LNCAP (cell line): ENCODE data around the gene ABHD16B.

Source experiments
- CTCF ChIP-seq: fragments of 450-650 bp; IDR thresholded peaks from 2 replicates; pipeline ENCODE4 v1.5.1; 2017; ENCODE audit warnings: mild to moderate bottlenecking

ABHD16B gene

GRCh38 chr20:63868264-63868663, 7.0 kb downstream of the ABHD16B start:
- TF ChIP-seq CTCF = no peak

DNA sequence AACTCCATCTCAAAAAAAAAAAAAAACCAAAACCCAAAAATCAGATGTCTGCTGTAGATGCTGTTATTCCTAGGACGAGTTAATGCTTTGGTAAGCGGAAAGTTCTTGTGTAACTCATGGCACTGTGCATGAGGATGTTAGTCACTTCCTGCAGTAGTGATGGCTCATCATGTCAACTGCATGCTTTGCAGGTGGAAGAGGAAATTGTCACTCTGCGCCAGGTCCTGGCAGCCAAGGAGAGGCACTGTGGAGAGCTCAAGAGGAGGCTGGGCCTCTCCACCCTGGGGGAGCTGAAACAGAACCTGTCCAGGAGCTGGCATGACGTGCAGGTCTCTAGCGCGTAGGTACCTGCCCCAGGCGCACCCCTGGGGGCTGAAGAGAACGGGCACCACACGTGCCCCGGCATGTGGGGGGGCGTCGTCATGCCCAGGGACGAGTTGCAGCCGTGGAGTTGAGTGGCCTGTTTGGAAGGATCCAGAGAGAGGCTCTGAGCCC, 12.2 kb downstream of the ABHD16B start:
- TF ChIP-seq CTCF = no peak

DNA sequence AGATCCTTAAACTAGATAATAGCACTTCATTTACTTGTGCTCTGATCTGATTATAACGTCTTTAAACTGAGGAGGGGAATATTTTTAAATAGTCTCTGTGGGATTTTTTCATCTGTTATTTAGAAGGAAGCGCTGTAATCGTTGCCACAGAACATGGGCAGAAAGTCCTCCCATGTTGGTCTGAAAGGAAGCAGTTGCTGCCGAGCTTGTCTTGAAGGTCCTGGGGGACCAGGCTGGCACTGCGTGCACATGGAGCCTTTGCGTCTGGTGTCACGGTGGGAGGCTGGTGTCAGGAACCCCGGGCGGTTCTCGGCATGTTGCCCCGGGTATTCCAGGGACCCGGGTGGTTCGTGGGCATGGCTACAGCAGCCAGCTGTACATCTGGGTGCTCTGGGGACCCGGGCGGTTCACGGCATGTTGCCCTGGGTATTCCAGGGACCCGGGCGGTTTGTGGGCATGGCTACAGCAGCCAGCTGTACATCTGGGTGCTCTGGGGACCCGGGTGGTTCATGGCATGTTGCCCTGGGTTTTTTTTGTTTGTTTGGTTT, 15.3 kb downstream of the ABHD16B start:
- no peak for TF ChIP-seq CTCF

GRCh38 chr20:63877755-63878470, 16.6 kb downstream of the ABHD16B start:
- TF ChIP-seq CTCF = no peak

GRCh38 chr20:63878899-63879663, 17.8 kb downstream of the ABHD16B start:
- TF ChIP-seq CTCF = no peak

- TF ChIP-seq CTCF = no peak
These were observed 20.3 kb downstream of the ABHD16B start for GRCh38 chr20:63881451-63882226.
